ENCODE results near the gene DNAH1. TPM values are rescaled to one million over a fixed set of nuclear protein-coding genes. Genes with fewer than 3 reads are reported as not detected.

The DNAH1 gene
- total and polyA plus RNA-seq, 2 of the 13 experiments (the other 11 are each of a cell fraction or from before 2014, with no cell fraction given): 0.64 to 3.5 TPM

DNA sequence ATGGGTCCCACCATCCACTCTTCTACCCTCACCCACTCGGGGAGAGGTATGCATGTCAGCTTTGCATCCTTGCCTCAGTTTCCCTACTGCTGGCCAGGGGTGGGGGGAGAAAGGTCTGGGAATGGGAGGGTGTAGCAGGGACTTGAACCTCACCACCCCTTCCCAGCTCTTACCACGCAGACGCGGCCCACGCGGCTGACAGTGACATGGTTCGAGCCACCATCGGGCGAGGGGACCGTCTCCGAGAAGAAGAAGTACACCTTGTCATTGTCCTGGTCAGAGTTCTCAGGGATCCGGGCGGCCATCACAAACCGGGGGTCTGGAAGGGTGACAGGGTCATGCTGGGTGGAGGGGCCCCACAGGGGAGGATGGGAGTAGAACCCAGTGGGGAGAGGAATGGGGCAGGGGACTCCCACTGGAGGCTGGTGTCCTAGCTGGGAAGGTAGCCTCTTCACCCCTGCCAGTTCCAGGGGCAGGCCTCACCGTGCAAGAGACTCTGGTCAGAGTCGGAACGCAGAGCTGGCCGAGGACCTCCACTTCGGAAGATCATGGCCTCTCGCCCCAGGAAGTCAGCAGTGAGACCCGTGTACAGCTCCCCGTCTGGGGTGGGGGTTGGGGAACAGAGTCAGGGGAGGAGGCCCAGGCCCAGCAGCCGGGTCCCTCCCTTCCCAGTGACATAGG, 125.1 kb downstream of the DNAH1 start:
- in situ Hi-C loops (cut with HindIII; ENCODE audit: extremely low pct_ligation_motif_present, low pct_unique_long_range_greater_than_20kb) (no loop called here), intact Hi-C loops (cut with micrococcal nuclease; ENCODE audit: unreplicated experiment) (no loop called here)
- DNase-seq (ENCODE audit: low spot score) (no peak), ATAC-seq (no peak), FAIRE-seq (no peak)
- Histone ChIP-seq H3K27me3 (ENCODE audit: control insufficient read depth in 1 of 2, insufficient read depth in 2 of 2, low read length in 2 of 2) (no peaks in the 10 kb centered on the region), H3K4me2 (ENCODE audit: low read depth, low read length) (no peak overlapping the region), H3K36me3 (replicated peaks in 1 of 2; ENCODE audit: control insufficient read depth in 1 of 2, insufficient read depth in 2 of 2, low read length in 2 of 2) (peaks cover 3 to 7% of the 10 kb centered on the region in 2 experiments; a peak in 2 of 5 replicates), H3K4me3 (replicated peaks in 1 of 3; ENCODE audit: insufficient read depth in 1 of 3, low read depth in 2 of 3, low read length in 3 of 3) (no peak overlapping the region), H2AFZ (ENCODE audit: low read length) (no peak overlapping the region), H3K4me1 (ENCODE audit: insufficient read depth, low read length) (peaks cover 39% of the 10 kb centered on the region), H4K20me1 (ENCODE audit: insufficient read depth, low read length) (no peaks in the 10 kb centered on the region), H3K9ac (ENCODE audit: insufficient read depth, low read depth, low read length) (no peak overlapping the region), H3K9me3 (ENCODE audit: low read length) (no peaks in the 10 kb centered on the region), H3K79me2 (ENCODE audit: insufficient read depth, low read length) (no peaks in the 10 kb centered on the region), H3K27ac (ENCODE audit: extremely low read length, insufficient read depth, low read length) (no peak overlapping the region)
- ChIA-PET CTCF (ENCODE audit: low intra/inter-chr PET ratio, low total read pairs) (no interaction called here), POLR2A (no interaction called here)
- WGBS (ENCODE audit: low lambda C conversion rate): 98% methylated on average over 14 of the region's 23 CpGs
- TF ChIP-seq PRMT3 (CRISPR knock-in tag; IDR thresholded peaks at IDR 0.05; ENCODE audit: borderline replicate concordance, low read depth) (no peak), HOXA7 (CRISPR knock-in tag; IDR thresholded peaks at IDR 0.05) (no peak), CEBPB (IDR thresholded peaks at IDR 0.05; ENCODE audit: borderline replicate concordance, low read depth, low read length) (no peak), ZNF749 (CRISPR knock-in tag; IDR thresholded peaks at IDR 0.05; ENCODE audit: borderline replicate concordance) (no peak), ZFY (CRISPR knock-in tag; IDR thresholded peaks at IDR 0.05) (no peak), NKX3-1 (CRISPR knock-in tag; IDR thresholded peaks at IDR 0.05) (no peak), ZNF333 (CRISPR knock-in tag; IDR thresholded peaks at IDR 0.05; ENCODE audit: borderline replicate concordance) (no peak), AGO2 (optimal IDR thresholded peaks at IDR 0.05; ENCODE audit: low read depth, low read length) (no peak)
- TF ChIP-seq, protein P1, sequence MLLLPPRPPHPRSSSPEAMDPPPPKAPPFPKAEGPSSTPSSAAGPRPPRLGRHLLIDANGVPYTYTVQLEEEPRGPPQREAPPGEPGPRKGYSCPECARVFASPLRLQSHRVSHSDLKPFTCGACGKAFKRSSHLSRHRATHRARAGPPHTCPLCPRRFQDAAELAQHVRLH (CRISPR knock-in tag; IDR thresholded peaks at IDR 0.05; ENCODE audit: borderline replicate concordance, low read depth): no peak
- TF ChIP-seq, protein P2, sequence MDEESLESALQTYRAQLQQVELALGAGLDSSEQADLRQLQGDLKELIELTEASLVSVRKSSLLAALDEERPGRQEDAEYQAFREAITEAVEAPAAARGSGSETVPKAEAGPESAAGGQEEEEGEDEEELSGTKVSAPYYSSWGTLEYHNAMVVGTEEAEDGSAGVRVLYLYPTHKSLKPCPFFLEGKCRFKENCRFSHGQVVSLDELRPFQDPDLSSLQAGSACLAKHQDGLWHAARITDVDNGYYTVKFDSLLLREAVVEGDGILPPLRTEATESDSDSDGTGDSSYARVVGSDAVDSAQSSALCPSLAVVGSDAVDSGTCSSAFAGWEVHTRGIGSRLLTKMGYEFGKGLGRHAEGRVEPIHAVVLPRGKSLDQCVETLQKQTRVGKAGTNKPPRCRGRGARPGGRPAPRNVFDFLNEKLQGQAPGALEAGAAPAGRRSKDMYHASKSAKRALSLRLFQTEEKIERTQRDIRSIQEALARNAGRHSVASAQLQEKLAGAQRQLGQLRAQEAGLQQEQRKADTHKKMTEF (CRISPR knock-in tag; IDR thresholded peaks at IDR 0.05): no peak
- TF ChIP-seq, protein P3, sequence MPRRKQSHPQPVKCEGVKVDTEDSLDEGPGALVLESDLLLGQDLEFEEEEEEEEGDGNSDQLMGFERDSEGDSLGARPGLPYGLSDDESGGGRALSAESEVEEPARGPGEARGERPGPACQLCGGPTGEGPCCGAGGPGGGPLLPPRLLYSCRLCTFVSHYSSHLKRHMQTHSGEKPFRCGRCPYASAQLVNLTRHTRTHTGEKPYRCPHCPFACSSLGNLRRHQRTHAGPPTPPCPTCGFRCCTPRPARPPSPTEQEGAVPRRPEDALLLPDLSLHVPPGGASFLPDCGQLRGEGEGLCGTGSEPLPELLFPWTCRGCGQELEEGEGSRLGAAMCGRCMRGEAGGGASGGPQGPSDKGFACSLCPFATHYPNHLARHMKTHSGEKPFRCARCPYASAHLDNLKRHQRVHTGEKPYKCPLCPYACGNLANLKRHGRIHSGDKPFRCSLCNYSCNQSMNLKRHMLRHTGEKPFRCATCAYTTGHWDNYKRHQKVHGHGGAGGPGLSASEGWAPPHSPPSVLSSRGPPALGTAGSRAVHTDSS (CRISPR knock-in tag; conservative IDR thresholded peaks at IDR 0.05): no peak
- BruUV-seq (replicated peaks): no TSS peak
